ENCODE results near the gene FAM221A. TPM values are rescaled to one million over a fixed set of nuclear protein-coding genes. Genes with fewer than 3 reads are reported as not detected.
"Not testable (repeated sequence)": the region's sequence is repeated elsewhere in the genome, so short reads cannot be mapped to it uniquely, and the experiment has no call there.

The FAM221A gene
- total and polyA plus RNA-seq, 4 experiments from 2014 or later = 4.2 to 7.3 (median 6.5) TPM

GRCh38 chr7:23684041-23684440 lies 4.0 kb downstream of the FAM221A start:
- peak overlapping the region in 1 of 7 donors; percentile 18 for H3K27ac Mint-ChIP-seq
- H3K27me3 Mint-ChIP-seq = not testable (repeated sequence)

DNA sequence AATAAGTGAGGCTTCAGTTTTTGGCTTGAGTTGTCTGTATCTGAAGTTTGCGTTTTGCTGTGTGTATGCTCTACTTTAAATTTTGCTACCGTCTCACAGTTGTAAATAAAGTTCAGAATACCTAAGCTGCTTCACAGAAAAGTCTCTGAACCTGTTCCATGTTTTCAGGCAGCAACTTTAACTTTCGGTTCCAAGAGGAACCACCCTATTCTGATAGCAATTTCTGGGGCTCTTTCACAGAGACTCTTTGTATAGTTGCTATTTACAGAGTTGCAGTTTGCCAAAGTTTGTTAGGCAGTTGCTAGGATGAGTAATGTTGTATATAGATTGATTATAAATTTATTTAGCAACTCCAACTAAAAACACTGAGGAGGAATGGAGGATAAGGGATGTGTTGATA lies 5.7 kb downstream of the FAM221A start:
- Mint-ChIP-seq H3K27ac (peak overlapping the region in 1 of 7 donors; percentile 37), H3K4me3 (no peak overlapping the region), H3K4me1 (peaks cover 8 to 19% (median 9%) of the 10 kb centered on the region in 4 donors), H3K36me3 (peaks cover 3 to 14% of the 10 kb centered on the region in 2 donors), H3K9me3 (no peaks in the 10 kb centered on the region), H3K27me3 (no peaks in the 10 kb centered on the region)
- Histone ChIP-seq H3K27me3 (ENCODE audit: insufficient read depth, low read length) (no peaks in the 10 kb centered on the region), H3K9me3 (ENCODE audit: control insufficient read depth in 1 of 2, low read length in 2 of 2) (no peaks in the 10 kb centered on the region), H3K27ac (ENCODE audit: low read depth, low read length) (no peak overlapping the region), H3K4me1 (ENCODE audit: insufficient read depth, low read length) (peaks cover 4% of the 10 kb centered on the region), H3K4me3 (ENCODE audit: low read length in 2 of 2) (no peak overlapping the region), H3K36me3 (ENCODE audit: insufficient read depth, low read length) (no peaks in the 10 kb centered on the region)
- DNase-seq = no peak
- intact Hi-C loops (cut with micrococcal nuclease) = loop anchor here (10.0 kb wide), 1 partner anchor 1439 kb away; the partner anchor contains the start of gene CYCS
- ChIA-PET POLR2A (ENCODE audit: partially characterized antibody) (interaction anchor here (0.8 kb wide), 1 partner anchor 10 kb away, joined by 3 read pairs; no protein-coding TSS in a partner anchor), CTCF (ENCODE audit: partially characterized antibody) (interaction anchor here (1.3 to 3.6 kb wide), 4 partner anchors 11 to 88 kb away, joined by 3 to 25 read pairs (median 5); partner anchors contain the start of gene CCDC126)

More at GRCh38 chr7:23684041-23684440, 4.0 kb downstream of the FAM221A start:
- H3K36me3 ChIP-seq (ENCODE audit: insufficient read depth, low read length); H3K27me3 ChIP-seq (ENCODE audit: insufficient read depth, low read length); POLR2A ChIA-PET (ENCODE audit: partially characterized antibody); H3K4me1 ChIP-seq (ENCODE audit: insufficient read depth, low read length); H3K27ac ChIP-seq (ENCODE audit: low read depth, low read length); H3K9me3 ChIP-seq (ENCODE audit: control insufficient read depth in 1 of 2, low read length in 2 of 2); H3K9me3 Mint-ChIP-seq; H3K4me3 Mint-ChIP-seq; DNase-seq; H3K4me3 ChIP-seq (ENCODE audit: low read length in 2 of 2): not testable (repeated sequence)
- peaks cover 9 to 28% (median 19%) of the 10 kb centered on the region in 4 donors for H3K4me1 Mint-ChIP-seq
- H3K36me3 Mint-ChIP-seq = peaks cover 0 to 12% of the 10 kb centered on the region in 2 donors
- CTCF ChIA-PET (ENCODE audit: partially characterized antibody) = interaction anchor here (1.1 to 1.4 kb wide), 5 partner anchors 10 to 137 kb away, joined by 3 to 7 read pairs (median 6); partner anchors contain the start of gene CCDC126
- intact Hi-C loops (cut with micrococcal nuclease) = loop anchor here (5.0 to 10.0 kb wide), 2 partner anchors 888 to 1441 kb away; partner anchors contain the start of genes CYCS and PALS2

GRCh38 chr7:23687011-23687410 lies 7.0 kb downstream of the FAM221A start:
- Histone ChIP-seq H3K9me3 (ENCODE audit: control insufficient read depth in 1 of 2, low read length in 2 of 2) (no peaks in the 10 kb centered on the region), H3K36me3 (ENCODE audit: insufficient read depth, low read length) (no peaks in the 10 kb centered on the region), H3K4me1 (ENCODE audit: insufficient read depth, low read length) (no peaks in the 10 kb centered on the region), H3K27ac (ENCODE audit: low read depth, low read length) (no peak overlapping the region), H3K27me3 (ENCODE audit: insufficient read depth, low read length) (no peaks in the 10 kb centered on the region), H3K4me3 (ENCODE audit: low read length in 2 of 2) (no peak overlapping the region)
- ChIA-PET POLR2A (ENCODE audit: partially characterized antibody) (no interaction called here), CTCF (ENCODE audit: partially characterized antibody) (interaction anchor here (1.3 to 3.6 kb wide), 5 partner anchors 8 to 89 kb away, joined by 3 to 25 read pairs (median 7); partner anchors contain the start of gene CCDC126)
- DNase-seq = no peak
- intact Hi-C loops (cut with micrococcal nuclease) = loop anchor here (10.0 kb wide), 1 partner anchor 1438 kb away; the partner anchor contains the start of gene CYCS
- no peaks in the 10 kb centered on the region for H3K9me3 Mint-ChIP-seq
- no peaks in the 10 kb centered on the region for H3K27me3 Mint-ChIP-seq
- peak overlapping the region in 1 of 7 donors; percentile 35 for H3K27ac Mint-ChIP-seq
- peaks cover 3 to 21% of the 10 kb centered on the region in 2 donors for H3K36me3 Mint-ChIP-seq
- H3K4me1 Mint-ChIP-seq = peaks cover 4 to 12% (median 6%) of the 10 kb centered on the region in 4 donors
- no peak overlapping the region for H3K4me3 Mint-ChIP-seq

DNA sequence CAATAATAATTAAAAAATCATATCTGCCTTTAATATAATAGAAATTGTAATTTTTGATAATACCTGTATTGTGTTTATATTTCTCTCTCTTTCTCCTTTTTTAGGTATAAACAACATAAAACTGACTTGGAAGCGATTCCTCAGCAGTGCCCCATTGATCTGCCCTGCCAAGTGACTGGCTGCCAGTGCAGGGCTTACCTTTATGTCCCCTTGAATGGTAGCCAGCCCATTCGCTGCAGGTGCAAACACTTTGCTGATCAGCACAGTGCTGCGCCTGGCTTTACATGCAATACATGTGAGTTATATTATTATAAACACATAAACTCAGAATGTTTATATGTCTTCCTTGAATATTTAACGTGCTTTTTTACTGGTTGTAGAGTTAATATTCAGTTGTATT lies 9.2 kb downstream of the FAM221A start:
- H3K4me3 ChIP-seq (ENCODE audit: low read length in 2 of 2) = no peak overlapping the region
- Mint-ChIP-seq H3K27me3 (no peaks in the 10 kb centered on the region), H3K4me3 (no peak overlapping the region), H3K27ac (peak overlapping the region in 1 of 7 donors; percentile 32), H3K36me3 (peaks cover 16 to 30% of the 10 kb centered on the region in 2 donors), H3K9me3 (peaks cover 0 to 4% (median 0%) of the 10 kb centered on the region in 8 donors), H3K4me1 (peaks cover 0 to 9% (median 5%) of the 10 kb centered on the region in 4 donors)
- no peaks in the 10 kb centered on the region for H3K4me1 ChIP-seq (ENCODE audit: insufficient read depth, low read length)
- intact Hi-C loops (cut with micrococcal nuclease) = loop anchor here (10.0 kb wide), 1 partner anchor 1436 kb away; the partner anchor contains the start of gene CYCS
- ChIA-PET POLR2A (ENCODE audit: partially characterized antibody) (interaction anchor here (0.6 kb wide), 1 partner anchor 394 kb away, joined by 3 read pairs; no protein-coding TSS in a partner anchor), CTCF (ENCODE audit: partially characterized antibody) (interaction anchor here (3.6 kb wide), 1 partner anchor 8 kb away, joined by 25 read pairs; no protein-coding TSS in a partner anchor)
- H3K27ac ChIP-seq (ENCODE audit: low read depth, low read length) = no peak overlapping the region
- no peaks in the 10 kb centered on the region for H3K27me3 ChIP-seq (ENCODE audit: insufficient read depth, low read length)
- H3K9me3 ChIP-seq (ENCODE audit: control insufficient read depth in 1 of 2, low read length in 2 of 2) = no peaks in the 10 kb centered on the region
- H3K36me3 ChIP-seq (ENCODE audit: insufficient read depth, low read length) = no peaks in the 10 kb centered on the region
- no peak for DNase-seq

DNA sequence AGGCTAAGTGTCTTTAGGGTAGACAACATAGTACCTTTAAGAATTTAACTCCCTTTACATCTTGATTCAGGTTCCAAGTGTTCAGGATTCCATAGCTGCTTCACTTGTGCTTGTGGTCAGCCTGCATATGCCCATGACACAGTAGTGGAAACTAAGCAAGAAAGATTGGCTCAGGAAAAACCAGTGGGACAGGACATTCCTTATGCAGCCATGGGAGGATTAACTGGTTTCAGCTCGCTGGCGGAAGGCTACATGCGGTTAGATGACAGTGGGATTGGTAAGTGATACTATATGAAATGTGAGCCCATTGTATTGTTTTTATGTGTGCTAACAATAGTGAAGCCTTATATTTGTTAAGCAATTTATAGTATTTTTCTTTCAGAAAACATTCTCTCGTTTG lies 11.3 kb downstream of the FAM221A start:
- Histone ChIP-seq H3K4me1 (ENCODE audit: insufficient read depth, low read length) (no peaks in the 10 kb centered on the region), H3K27ac (ENCODE audit: low read depth, low read length) (no peak overlapping the region), H3K27me3 (ENCODE audit: insufficient read depth, low read length) (no peaks in the 10 kb centered on the region), H3K4me3 (ENCODE audit: low read length in 2 of 2) (no peak overlapping the region), H3K9me3 (ENCODE audit: control insufficient read depth in 1 of 2, low read length in 2 of 2) (no peaks in the 10 kb centered on the region), H3K36me3 (ENCODE audit: insufficient read depth, low read length) (no peaks in the 10 kb centered on the region)
- ChIA-PET POLR2A (ENCODE audit: partially characterized antibody) (no interaction called here), CTCF (ENCODE audit: partially characterized antibody) (interaction anchor here (0.8 kb wide), 1 partner anchor 10 kb away, joined by 3 read pairs; no protein-coding TSS in a partner anchor)
- no peak for DNase-seq
- peaks cover 0 to 9% (median 4%) of the 10 kb centered on the region in 4 donors for H3K4me1 Mint-ChIP-seq
- H3K9me3 Mint-ChIP-seq = peaks cover 0 to 4% (median 0%) of the 10 kb centered on the region in 8 donors
- H3K27me3 Mint-ChIP-seq = no peaks in the 10 kb centered on the region
- peaks cover 22 to 31% of the 10 kb centered on the region in 2 donors for H3K36me3 Mint-ChIP-seq
- H3K27ac Mint-ChIP-seq = peak overlapping the region in 2 of 7 donors; percentile 43 to 62
- H3K4me3 Mint-ChIP-seq = no peak overlapping the region
- intact Hi-C loops (cut with micrococcal nuclease) = no loop called here

- ChIA-PET CTCF (ENCODE audit: partially characterized antibody) (interaction anchor here (0.7 to 5.8 kb wide), 5 partner anchors 9 to 146 kb away, joined by 3 to 50 read pairs (median 4); partner anchors contain the start of gene STK31), POLR2A (ENCODE audit: partially characterized antibody) (no interaction called here)
- Mint-ChIP-seq H3K36me3 (peaks cover 22 to 37% of the 10 kb centered on the region in 2 donors), H3K9me3 (peaks cover 0 to 4% (median 0%) of the 10 kb centered on the region in 8 donors), H3K27ac (no peak overlapping the region), H3K4me3 (no peak overlapping the region), H3K27me3 (no peaks in the 10 kb centered on the region), H3K4me1 (peaks cover 2 to 6% (median 5%) of the 10 kb centered on the region in 4 donors)
- Histone ChIP-seq H3K9me3 (ENCODE audit: control insufficient read depth in 1 of 2, low read length in 2 of 2) (no peaks in the 10 kb centered on the region), H3K27me3 (ENCODE audit: insufficient read depth, low read length) (no peaks in the 10 kb centered on the region), H3K27ac (ENCODE audit: low read depth, low read length) (no peak overlapping the region), H3K4me1 (ENCODE audit: insufficient read depth, low read length) (no peaks in the 10 kb centered on the region), H3K36me3 (ENCODE audit: insufficient read depth, low read length) (no peaks in the 10 kb centered on the region), H3K4me3 (ENCODE audit: low read length in 2 of 2) (no peak overlapping the region)
- DNase-seq = no peak
- intact Hi-C loops (cut with micrococcal nuclease) = no loop called here
Observed at GRCh38 chr7:23693224-23693623, 13.2 kb downstream of the FAM221A start.

- Histone ChIP-seq H3K27me3 (ENCODE audit: insufficient read depth, low read length) (no peaks in the 10 kb centered on the region), H3K4me1 (ENCODE audit: insufficient read depth, low read length) (no peaks in the 10 kb centered on the region), H3K9me3 (ENCODE audit: control insufficient read depth in 1 of 2, low read length in 2 of 2) (no peaks in the 10 kb centered on the region), H3K27ac (ENCODE audit: low read depth, low read length) (no peak overlapping the region), H3K36me3 (ENCODE audit: insufficient read depth, low read length) (no peaks in the 10 kb centered on the region), H3K4me3 (ENCODE audit: low read length in 2 of 2) (no peak overlapping the region)
- peak overlapping the region in 1 of 8 donors; percentile 44 for H3K4me3 Mint-ChIP-seq
- H3K9me3 Mint-ChIP-seq = peaks cover 0 to 4% (median 0%) of the 10 kb centered on the region in 8 donors
- ChIA-PET CTCF (ENCODE audit: partially characterized antibody) (interaction anchor here (0.6 to 5.8 kb wide), 32 partner anchors 9 to 985 kb away, joined by 3 to 50 read pairs (median 4); partner anchors contain the start of genes FAM221A and STK31), POLR2A (ENCODE audit: partially characterized antibody) (no interaction called here)
- no peaks in the 10 kb centered on the region for H3K27me3 Mint-ChIP-seq
- intact Hi-C loops (cut with micrococcal nuclease) = loop anchor here (1.0 to 2.0 kb wide), 3 partner anchors 17 to 968 kb away; partner anchors contain the start of gene FAM221A
- H3K36me3 Mint-ChIP-seq = peaks cover 22 to 26% of the 10 kb centered on the region in 2 donors
- peaks cover 0 to 6% (median 3%) of the 10 kb centered on the region in 4 donors for H3K4me1 Mint-ChIP-seq
- H3K27ac Mint-ChIP-seq = peak overlapping the region in 3 of 7 donors; percentile 19 to 62 (median 36)
- DNase-seq = peak; percentile 30 to 49 (median 38)
Observed at GRCh38 chr7:23696916-23697441, 17.0 kb downstream of the FAM221A start.
